GM12878 (cell line): ENCODE measurements around the gene PLIN3. TPM values are rescaled to one million over a fixed set of nuclear protein-coding genes. Genes with fewer than 3 reads are reported as not detected.

Experiments used
- ASH2L ChIP-seq: fragments of 300-600, 200-600 bp; sonication (generic); IDR thresholded peaks from 2 replicates; pipeline ENCODE4 v1.6.1; 2017; ENCODE audit warnings: low read depth, mild to moderate bottlenecking, borderline replicate concordance
- BACH1 ChIP-seq: fragments of 450-650 bp; IDR thresholded peaks from 2 replicates; pipeline ENCODE4 v1.6.1; 2017; ENCODE audit warnings: mild to moderate bottlenecking, borderline replicate concordance
- CBFB ChIP-seq: IDR thresholded peaks from 2 replicates; pipeline ENCODE4 v1.6.1; 2016; ENCODE audit warnings: antibody characterized with exemption, low read depth
- CHD1 ChIP-seq: IDR thresholded peaks from 2 replicates; pipeline ENCODE4 v1.6.1; 2012; ENCODE audit warnings: low read depth, low read length, improper control_type of control experiment
- JUND ChIP-seq: IDR thresholded peaks from 2 replicates; pipeline ENCODE4 v1.6.1; 2012; ENCODE audit warnings: low read depth, mild to moderate bottlenecking, low read length, improper control_type of control experiment, moderate library complexity
- LARP7 ChIP-seq: fragments of 450-650 bp; IDR thresholded peaks from 2 replicates; pipeline ENCODE4 v1.6.1; 2017; ENCODE audit warnings: mild to moderate bottlenecking
- NRF1 ChIP-seq: conservative IDR thresholded peaks from 2 replicates; pipeline ENCODE4 v1.6.1; 2011; ENCODE audit warnings: mild to moderate bottlenecking, low read depth, low read length, improper control_type of control experiment
- POLR2AphosphoS5 ChIP-seq: IDR thresholded peaks from 2 replicates; pipeline ENCODE4 v1.6.1; 2011; ENCODE audit warnings: mild to moderate bottlenecking, low read length, inconsistent platforms
- SMAD5 ChIP-seq: IDR thresholded peaks from 2 replicates; pipeline ENCODE4 v1.6.1; 2016; ENCODE audit warnings: antibody characterized with exemption, low read depth
- STAT1 ChIP-seq: fragments of 450-650 bp; conservative IDR thresholded peaks from 2 replicates; pipeline ENCODE4 v1.6.1; 2014; ENCODE audit warnings: antibody characterized with exemption, mild to moderate bottlenecking
- TCF3 ChIP-seq: IDR thresholded peaks from 2 replicates; pipeline ENCODE4 v1.6.1; 2012; ENCODE audit warnings: low read depth, mild to moderate bottlenecking, low read length, borderline replicate concordance; ENCODE audit not compliant: insufficient read depth
- ZNF207 ChIP-seq: fragments of 450-650 bp; IDR thresholded peaks from 2 replicates; pipeline ENCODE4 v1.6.1; 2014; ENCODE audit warnings: antibody characterized with exemption, mild to moderate bottlenecking, borderline replicate concordance
- ZNF622 ChIP-seq: fragments of 450-650 bp; IDR thresholded peaks from 2 replicates; pipeline ENCODE4 v1.6.1; 2017; ENCODE audit warnings: mild to moderate bottlenecking, inconsistent platforms
- ZZZ3 ChIP-seq: IDR thresholded peaks from 2 replicates; pipeline ENCODE4 v1.6.1; 2011; ENCODE audit warnings: low read depth; ENCODE audit not compliant: control insufficient read depth, insufficient read length
- polyA plus RNA-seq, 11 experiments: library from polyadenylated mRNA; depleted of rRNA in 4 of 11; unstranded in 6 of 11; stranded (reverse) in 5 of 11; fragments of >200 nt; fragmentation: Nextera tagmentation in 4 of 11; fragmentation: Illumina TruSeq in 1 of 11; extraction: Ambion mirVana in 4 of 11; extraction: Trizol in 1 of 11; gene quantifications; 1 replicate in 1 of 11; 2 replicates in 10 of 11; pipeline versions ENCODE4 v1.2.1 to v1.2.3, GENCODE V29; 2011 to 2016; ENCODE audit warnings: inconsistent platforms in 2 of 11, missing spikeins in 2 of 11, low read depth in 1 of 11
- total RNA-seq, 4 experiments: library from RNA; depleted of rRNA in 3 of 4; stranded (reverse); fragments of >200 nt in 3 of 4; fragmentation: Illumina TruSeq in 1 of 4; extraction: Trizol in 1 of 4; gene quantifications; 2 replicates each; pipeline versions ENCODE4 v1.2.1 to v1.2.3, GENCODE V29; 2013 to 2021
- TF ChIP-seq, protein P1 (sequence below): fragments of 150-350 bp; IDR thresholded peaks from 2 replicates; pipeline ENCODE4 v1.6.1; 2014; ENCODE audit warnings: mild to moderate bottlenecking, low read depth, low read length
- TF ChIP-seq, protein P2 (sequence below): fragments of 450-650 bp; IDR thresholded peaks from 2 replicates; pipeline ENCODE4 v1.6.1; 2016; ENCODE audit warnings: mild to moderate bottlenecking
- TF ChIP-seq, protein P3 (sequence below): fragments of 150-350 bp; IDR thresholded peaks from 2 replicates; pipeline ENCODE4 v1.6.1; 2016; ENCODE audit warnings: low read depth, low read length
- TF ChIP-seq, protein P4 (sequence below): IDR thresholded peaks from 2 replicates; pipeline ENCODE4 v1.6.1; 2012; ENCODE audit warnings: mild to moderate bottlenecking, low read depth, low read length

PLIN3 gene
- total and polyA plus RNA-seq, 10 of the 15 experiments (the other 5 are each of a cell fraction or from before 2014, with no cell fraction given), result 7.7 to 71.4 (median 66.8) TPM

DNA sequence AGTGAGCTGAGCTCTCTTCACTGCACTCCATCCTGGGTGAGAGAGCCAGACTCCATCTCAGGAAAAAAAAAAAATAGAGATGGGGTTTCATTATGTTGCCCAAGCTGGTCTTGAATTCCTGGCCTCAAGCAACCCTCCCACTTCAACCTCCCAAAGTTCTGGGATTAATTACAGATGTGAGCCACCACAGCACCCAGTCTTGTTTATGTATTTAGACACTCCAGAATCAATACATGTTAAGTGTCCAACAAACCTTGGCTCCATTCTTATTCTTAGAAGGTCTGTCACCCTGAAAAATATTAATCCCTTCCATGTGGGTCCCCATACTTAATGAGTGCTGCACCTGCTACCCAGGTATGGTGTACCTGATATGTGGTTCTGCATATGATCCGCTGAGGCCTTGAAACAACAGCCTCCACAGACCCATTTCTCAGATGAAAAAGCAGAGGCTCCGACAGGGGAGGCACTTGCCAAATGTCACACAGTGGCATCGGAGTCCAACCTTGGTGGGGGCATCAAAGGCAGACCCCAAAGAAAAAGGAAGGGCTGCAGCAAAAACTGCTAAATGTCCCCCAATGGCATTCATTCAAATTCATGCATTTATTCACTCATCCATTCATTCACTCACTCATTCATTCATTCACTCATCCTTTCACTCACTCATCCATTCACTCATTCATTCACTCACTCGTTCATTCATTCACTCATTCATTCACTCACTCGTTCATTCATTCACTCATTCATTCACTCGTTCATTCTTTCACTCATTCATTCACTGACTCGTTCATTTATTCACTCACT is 52.6 kb downstream of the PLIN3 start (continued):
- TF ChIP-seq BACH1 (no peak; the same call in 1 of the 2 replicates), SMAD5 (no peak), POLR2AphosphoS5 (peak; percentile 50; the same call in 1 of the 2 replicates), NRF1 (no peak), TCF3 (no peak), CHD1 (no peak), ZNF622 (no peak), CBFB (no peak), JUND (no peak), ASH2L (no peak), STAT1 (no peak), LARP7 (no peak), ZZZ3 (no peak), ZNF207 (no peak)
- TF ChIP-seq, protein P1, sequence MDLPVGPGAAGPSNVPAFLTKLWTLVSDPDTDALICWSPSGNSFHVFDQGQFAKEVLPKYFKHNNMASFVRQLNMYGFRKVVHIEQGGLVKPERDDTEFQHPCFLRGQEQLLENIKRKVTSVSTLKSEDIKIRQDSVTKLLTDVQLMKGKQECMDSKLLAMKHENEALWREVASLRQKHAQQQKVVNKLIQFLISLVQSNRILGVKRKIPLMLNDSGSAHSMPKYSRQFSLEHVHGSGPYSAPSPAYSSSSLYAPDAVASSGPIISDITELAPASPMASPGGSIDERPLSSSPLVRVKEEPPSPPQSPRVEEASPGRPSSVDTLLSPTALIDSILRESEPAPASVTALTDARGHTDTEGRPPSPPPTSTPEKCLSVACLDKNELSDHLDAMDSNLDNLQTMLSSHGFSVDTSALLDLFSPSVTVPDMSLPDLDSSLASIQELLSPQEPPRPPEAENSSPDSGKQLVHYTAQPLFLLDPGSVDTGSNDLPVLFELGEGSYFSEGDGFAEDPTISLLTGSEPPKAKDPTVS, result no peak
- TF ChIP-seq, protein P2, sequence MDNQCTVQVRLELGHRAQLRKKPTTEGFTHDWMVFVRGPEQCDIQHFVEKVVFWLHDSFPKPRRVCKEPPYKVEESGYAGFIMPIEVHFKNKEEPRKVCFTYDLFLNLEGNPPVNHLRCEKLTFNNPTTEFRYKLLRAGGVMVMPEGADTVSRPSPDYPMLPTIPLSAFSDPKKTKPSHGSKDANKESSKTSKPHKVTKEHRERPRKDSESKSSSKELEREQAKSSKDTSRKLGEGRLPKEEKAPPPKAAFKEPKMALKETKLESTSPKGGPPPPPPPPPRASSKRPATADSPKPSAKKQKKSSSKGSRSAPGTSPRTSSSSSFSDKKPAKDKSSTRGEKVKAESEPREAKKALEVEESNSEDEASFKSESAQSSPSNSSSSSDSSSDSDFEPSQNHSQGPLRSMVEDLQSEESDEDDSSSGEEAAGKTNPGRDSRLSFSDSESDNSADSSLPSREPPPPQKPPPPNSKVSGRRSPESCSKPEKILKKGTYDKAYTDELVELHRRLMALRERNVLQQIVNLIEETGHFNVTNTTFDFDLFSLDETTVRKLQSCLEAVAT, result no peak
- TF ChIP-seq, protein P3, sequence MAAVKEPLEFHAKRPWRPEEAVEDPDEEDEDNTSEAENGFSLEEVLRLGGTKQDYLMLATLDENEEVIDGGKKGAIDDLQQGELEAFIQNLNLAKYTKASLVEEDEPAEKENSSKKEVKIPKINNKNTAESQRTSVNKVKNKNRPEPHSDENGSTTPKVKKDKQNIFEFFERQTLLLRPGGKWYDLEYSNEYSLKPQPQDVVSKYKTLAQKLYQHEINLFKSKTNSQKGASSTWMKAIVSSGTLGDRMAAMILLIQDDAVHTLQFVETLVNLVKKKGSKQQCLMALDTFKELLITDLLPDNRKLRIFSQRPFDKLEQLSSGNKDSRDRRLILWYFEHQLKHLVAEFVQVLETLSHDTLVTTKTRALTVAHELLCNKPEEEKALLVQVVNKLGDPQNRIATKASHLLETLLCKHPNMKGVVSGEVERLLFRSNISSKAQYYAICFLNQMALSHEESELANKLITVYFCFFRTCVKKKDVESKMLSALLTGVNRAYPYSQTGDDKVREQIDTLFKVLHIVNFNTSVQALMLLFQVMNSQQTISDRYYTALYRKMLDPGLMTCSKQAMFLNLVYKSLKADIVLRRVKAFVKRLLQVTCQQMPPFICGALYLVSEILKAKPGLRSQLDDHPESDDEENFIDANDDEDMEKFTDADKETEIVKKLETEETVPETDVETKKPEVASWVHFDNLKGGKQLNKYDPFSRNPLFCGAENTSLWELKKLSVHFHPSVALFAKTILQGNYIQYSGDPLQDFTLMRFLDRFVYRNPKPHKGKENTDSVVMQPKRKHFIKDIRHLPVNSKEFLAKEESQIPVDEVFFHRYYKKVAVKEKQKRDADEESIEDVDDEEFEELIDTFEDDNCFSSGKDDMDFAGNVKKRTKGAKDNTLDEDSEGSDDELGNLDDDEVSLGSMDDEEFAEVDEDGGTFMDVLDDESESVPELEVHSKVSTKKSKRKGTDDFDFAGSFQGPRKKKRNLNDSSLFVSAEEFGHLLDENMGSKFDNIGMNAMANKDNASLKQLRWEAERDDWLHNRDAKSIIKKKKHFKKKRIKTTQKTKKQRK, result no peak
- TF ChIP-seq, protein P4, sequence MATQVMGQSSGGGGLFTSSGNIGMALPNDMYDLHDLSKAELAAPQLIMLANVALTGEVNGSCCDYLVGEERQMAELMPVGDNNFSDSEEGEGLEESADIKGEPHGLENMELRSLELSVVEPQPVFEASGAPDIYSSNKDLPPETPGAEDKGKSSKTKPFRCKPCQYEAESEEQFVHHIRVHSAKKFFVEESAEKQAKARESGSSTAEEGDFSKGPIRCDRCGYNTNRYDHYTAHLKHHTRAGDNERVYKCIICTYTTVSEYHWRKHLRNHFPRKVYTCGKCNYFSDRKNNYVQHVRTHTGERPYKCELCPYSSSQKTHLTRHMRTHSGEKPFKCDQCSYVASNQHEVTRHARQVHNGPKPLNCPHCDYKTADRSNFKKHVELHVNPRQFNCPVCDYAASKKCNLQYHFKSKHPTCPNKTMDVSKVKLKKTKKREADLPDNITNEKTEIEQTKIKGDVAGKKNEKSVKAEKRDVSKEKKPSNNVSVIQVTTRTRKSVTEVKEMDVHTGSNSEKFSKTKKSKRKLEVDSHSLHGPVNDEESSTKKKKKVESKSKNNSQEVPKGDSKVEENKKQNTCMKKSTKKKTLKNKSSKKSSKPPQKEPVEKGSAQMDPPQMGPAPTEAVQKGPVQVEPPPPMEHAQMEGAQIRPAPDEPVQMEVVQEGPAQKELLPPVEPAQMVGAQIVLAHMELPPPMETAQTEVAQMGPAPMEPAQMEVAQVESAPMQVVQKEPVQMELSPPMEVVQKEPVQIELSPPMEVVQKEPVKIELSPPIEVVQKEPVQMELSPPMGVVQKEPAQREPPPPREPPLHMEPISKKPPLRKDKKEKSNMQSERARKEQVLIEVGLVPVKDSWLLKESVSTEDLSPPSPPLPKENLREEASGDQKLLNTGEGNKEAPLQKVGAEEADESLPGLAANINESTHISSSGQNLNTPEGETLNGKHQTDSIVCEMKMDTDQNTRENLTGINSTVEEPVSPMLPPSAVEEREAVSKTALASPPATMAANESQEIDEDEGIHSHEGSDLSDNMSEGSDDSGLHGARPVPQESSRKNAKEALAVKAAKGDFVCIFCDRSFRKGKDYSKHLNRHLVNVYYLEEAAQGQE, result no peak
